Epithelial cell of esophagus (primary cell): ENCODE measurements around the gene GLI2.

ENCODE experiments used
- DNase-seq: peaks from one replicate; pipeline ENCODE4 v3.0.0; 2010; ENCODE audit warnings: low read depth
- H3K4me3 ChIP-seq: 2 replicates; pipeline ENCODE4 v1.5.1; 2011; ENCODE audit warnings: mild to moderate bottlenecking, low read length, control low read depth
- CTCF ChIP-seq: IDR thresholded peaks from 2 replicates; pipeline ENCODE4 v1.5.1; 2011; ENCODE audit warnings: low read depth, mild to moderate bottlenecking, low read length, control low read depth, inconsistent platforms; ENCODE audit not compliant: insufficient read depth; ENCODE audit errors: missing control alignments

Gene GLI2

DNA sequence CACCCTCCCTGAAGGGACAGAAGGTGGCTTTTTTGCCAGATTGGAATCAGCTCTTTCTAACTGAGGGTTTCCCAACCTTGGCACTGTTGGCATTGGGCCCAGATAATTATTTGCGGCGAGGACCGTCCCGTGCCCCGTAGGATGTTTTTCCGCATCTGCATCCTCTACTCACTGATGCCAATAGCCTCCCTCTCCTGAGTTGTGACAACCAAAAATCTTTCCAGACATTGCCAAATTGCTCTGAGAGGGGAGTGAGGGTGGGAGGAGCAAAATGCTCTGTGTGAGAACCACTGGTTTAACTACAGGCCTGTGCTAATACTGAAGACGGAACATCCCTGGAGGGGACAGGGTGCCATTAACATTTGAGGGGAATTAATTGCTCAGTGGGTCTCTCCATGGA is 33.6 kb upstream of the GLI2 start:
- TF ChIP-seq CTCF = no peak
- no peak overlapping the region for H3K4me3 ChIP-seq
- DNase-seq = no peak

DNA sequence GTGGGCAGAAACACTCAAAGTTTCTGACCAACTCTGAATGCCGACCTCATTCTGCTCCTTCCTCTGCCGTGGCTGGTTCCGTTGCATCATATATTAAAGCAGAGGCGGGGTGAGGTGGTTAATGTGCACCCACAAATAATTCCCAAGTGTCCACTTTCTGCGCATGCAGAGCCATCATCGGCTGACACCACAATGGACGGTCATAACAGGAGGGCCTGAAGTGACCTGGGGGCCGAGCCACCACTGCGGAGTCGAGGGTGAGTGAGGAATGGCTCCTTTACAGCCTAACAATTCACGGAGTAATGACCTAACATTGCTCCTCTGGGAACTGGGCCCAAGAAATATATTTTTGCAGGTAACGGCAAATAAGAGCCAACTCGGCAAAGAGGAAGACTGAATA is 32.9 kb upstream of the GLI2 start:
- no peak overlapping the region for H3K4me3 ChIP-seq
- DNase-seq = no peak
- no peak for TF ChIP-seq CTCF

DNA sequence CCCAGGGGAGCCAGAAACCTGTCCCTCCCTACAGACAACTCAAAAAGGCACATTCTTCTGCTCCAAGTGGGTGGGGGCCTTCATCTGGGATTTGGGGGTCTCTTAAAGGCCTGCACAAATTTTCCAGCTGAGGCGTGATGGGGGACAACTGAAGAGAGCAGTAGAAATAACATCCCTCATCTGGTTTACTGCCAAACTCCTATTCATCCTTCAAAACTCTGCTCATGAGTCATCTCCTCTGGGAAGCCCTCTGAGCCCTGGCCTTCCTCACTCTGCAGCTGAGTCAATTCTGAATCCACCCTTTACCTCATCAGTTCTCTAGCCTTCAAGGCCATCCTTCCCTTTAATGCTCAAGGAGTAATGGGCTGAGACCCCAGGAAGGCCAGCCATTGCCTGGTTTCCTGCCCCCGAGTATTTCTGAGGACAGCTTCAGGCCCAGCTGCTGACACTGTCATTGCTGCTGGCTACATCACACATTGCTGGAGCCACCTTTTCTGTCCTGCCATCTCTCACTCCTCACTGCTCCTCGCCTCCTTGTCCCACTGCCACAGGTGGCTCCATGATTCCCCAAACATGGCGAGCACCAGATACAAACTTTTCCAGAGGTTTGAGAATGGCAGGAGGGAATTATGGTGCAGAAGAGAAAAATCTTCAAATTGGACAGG is 32.2 kb upstream of the GLI2 start:
- no peak overlapping the region for H3K4me3 ChIP-seq
- DNase-seq = peak; percentile 79
- no peak for TF ChIP-seq CTCF

GRCh38 chr2:120704696-120705095 is 31.0 kb upstream of the GLI2 start:
- no peak overlapping the region for H3K4me3 ChIP-seq
- DNase-seq = no peak
- TF ChIP-seq CTCF = no peak

GRCh38 chr2:120707816-120708215 is 27.9 kb upstream of the GLI2 start:
- no peak for TF ChIP-seq CTCF
- DNase-seq = no peak

GRCh38 chr2:120708944-120709607 is 26.6 kb upstream of the GLI2 start:
- TF ChIP-seq CTCF = no peak
- no peak overlapping the region for H3K4me3 ChIP-seq

More at GRCh38 chr2:120707816-120708215, 27.9 kb upstream of the GLI2 start:
- no peak overlapping the region for H3K4me3 ChIP-seq

DNA sequence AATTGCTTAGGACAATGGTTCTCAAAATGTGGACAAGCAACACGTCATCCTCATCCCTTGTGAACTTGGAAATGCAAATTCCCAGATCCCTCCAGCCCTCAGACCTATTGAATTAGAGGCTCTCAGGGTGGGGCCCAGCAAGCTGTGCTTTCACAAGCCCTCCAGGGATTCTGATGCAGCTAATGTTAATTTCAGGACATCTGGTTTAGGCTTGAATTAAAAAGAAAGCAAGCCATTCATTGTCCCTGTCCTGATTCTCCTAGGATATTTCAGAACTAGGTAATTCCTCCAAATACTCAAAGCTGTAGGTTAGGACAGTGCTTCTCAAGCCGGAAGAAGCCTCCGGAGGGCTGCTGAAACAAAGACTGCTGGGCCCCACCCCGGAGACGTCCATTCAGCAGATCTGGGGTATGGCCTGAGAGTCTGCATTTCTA is 26.0 kb upstream of the GLI2 start:
- no peak overlapping the region for H3K4me3 ChIP-seq
- TF ChIP-seq CTCF = no peak
- DNase-seq = no peak

More at GRCh38 chr2:120708944-120709607, 26.6 kb upstream of the GLI2 start:
- DNase-seq = no peak
